AG10803 (cell line): Measurements from ENCODE around the gene CXCL1.
A peak's percentile ranks its signal among the peaks of the same experiment; 100 is the strongest.

Experiments
- DNase-seq: peaks from one replicate; pipeline ENCODE4 v3.0.0; 2010; ENCODE audit warnings: low read depth
- H3K4me3 ChIP-seq: 2 replicates; pipeline ENCODE4 v1.5.1; 2011; ENCODE audit warnings: mild to moderate bottlenecking, low read length, control low read depth
- TF ChIP-seq, protein P1 (sequence below): conservative IDR thresholded peaks from 2 replicates; pipeline ENCODE4 v1.5.1; 2011; ENCODE audit warnings: mild to moderate bottlenecking, low read length, control low read depth, inconsistent platforms

Gene CXCL1

DNA sequence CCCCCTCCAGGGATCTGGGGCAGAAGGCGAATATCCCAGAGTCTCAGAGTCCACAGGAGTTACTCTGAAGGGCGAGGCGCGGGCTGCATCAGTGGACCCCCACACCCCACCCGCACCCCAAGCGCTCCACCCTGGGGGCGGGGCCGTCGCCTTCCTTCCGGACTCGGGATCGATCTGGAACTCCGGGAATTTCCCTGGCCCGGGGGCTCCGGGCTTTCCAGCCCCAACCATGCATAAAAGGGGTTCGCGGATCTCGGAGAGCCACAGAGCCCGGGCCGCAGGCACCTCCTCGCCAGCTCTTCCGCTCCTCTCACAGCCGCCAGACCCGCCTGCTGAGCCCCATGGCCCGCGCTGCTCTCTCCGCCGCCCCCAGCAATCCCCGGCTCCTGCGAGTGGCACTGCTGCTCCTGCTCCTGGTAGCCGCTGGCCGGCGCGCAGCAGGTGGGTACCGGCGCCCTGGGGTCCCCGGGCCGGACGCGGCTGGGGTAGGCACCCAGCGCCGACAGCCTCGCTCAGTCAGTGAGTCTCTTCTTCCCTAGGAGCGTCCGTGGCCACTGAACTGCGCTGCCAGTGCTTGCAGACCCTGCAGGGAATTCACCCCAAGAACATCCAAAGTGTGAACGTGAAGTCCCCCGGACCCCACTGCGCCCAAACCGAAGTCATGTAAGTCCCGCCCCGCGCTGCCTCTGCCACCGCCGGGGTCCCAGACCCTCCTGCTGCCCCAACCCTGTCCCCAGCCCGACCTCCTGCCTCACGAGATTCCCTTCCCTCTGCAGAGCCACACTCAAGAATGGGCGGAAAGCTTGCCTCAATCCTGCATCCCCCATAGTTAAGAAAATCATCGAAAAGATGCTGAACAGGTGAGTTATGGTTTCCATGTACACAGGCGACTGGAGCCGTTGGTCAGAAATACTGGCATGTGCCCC lies at the start of gene CXCL1:
Gene CXCL1, plus strand, starts transcription at position 264 of the 926 bp plus-strand sequence. Its CDS starts 78 bp downstream, at position 342.
- no peak for DNase-seq
- TF ChIP-seq, protein P1, sequence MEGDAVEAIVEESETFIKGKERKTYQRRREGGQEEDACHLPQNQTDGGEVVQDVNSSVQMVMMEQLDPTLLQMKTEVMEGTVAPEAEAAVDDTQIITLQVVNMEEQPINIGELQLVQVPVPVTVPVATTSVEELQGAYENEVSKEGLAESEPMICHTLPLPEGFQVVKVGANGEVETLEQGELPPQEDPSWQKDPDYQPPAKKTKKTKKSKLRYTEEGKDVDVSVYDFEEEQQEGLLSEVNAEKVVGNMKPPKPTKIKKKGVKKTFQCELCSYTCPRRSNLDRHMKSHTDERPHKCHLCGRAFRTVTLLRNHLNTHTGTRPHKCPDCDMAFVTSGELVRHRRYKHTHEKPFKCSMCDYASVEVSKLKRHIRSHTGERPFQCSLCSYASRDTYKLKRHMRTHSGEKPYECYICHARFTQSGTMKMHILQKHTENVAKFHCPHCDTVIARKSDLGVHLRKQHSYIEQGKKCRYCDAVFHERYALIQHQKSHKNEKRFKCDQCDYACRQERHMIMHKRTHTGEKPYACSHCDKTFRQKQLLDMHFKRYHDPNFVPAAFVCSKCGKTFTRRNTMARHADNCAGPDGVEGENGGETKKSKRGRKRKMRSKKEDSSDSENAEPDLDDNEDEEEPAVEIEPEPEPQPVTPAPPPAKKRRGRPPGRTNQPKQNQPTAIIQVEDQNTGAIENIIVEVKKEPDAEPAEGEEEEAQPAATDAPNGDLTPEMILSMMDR: no peak; the same call in 1 of the 2 replicates
- peak within 1 kb of the TSS; percentile 64 for H3K4me3 ChIP-seq

DNA sequence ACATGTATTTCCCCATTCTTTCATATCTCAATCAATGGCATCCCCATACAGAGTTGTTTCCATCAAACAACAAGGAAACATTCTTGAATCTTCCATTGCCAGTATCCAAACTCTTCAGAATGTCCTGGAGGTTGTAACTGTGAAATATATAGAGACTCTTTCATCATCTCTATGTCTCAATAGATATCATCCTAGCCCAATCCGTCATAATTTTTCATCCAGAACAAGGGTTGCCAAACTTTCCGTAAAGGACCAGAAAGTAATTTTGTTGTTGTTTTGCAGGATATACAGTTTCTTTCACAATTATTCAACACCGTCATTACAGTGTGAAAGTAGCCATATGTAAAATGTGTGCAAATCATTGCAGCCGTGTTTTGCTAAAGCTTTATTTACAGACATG lies 47.9 kb upstream of the CXCL1 start:
- DNase-seq: no peak
- H3K4me3 ChIP-seq: no peak overlapping the region
- TF ChIP-seq, protein P1: no peak

DNA sequence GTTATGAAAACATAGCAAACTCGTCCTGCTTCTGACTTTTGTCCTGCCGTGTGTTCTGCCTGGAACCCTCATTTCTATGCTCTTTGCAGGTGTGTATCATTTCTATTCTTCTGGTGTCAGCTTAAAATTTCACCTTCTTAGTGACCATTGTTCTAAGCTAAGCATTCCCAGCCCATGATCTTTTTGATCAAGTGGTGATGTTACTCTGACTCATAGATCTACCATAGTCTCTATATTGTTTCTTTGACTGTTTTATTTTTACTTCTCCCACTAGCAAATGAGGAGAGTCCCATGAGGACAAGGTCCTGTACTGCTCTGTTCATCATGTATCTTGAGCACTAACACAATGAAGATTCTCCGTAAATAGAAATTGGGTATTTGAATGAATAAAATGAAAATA lies 46.8 kb upstream of the CXCL1 start:
- DNase-seq: no peak
- H3K4me3 ChIP-seq: no peak overlapping the region
- TF ChIP-seq, protein P1: no peak

DNA sequence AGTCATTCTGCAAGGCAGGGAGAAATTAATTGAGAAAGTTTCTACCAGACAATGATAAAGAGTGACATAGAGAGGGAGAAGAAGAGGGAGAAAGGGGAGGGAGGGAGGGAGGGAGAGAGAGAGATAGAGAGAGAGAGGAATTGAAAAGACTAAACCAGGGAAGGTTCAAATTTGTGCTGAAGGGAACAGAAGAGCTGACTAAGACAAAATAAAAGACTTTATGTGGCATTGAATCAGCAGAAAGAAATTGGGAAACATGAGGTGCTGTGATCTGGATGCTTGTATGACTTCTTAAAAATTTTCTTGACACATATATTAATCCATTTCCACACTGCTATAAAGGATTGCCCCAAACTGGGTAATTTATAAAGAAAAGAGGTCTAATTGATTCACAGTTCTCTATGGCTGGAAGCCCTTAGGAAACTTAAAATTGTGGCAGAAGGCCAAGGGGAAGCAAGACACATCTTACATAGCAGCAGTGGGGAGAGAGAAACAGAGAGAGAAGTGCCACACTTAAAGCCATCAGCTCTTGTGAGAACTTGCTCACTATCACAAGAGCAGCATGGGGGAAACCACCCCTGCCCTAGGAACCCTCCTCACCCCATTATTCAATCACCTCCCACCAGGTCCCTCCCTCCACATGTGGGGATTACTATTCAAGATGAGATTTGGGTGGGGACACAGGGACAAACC lies 46.2 kb upstream of the CXCL1 start:
- no peak for DNase-seq
- H3K4me3 ChIP-seq: no peak overlapping the region
- TF ChIP-seq, protein P1: no peak

DNA sequence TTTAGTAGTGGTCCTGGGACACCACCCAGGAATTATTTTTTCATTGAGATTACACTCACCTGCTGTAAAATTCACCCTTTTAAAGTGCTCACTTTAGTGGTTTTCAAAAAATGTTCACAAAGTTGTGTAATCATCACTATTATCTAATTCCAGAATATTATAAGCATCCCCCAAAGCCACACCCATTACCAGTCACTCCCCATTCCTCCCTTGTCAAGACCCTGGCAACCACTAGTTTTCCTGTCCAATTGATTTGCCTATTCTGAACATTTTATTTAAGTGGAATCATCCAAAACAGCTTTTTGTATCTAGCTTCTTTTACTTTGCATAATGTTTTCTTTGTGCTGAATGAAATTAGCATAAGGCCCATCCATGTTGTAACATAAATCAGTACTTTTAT lies 45.4 kb upstream of the CXCL1 start:
- TF ChIP-seq, protein P1: no peak
- H3K4me3 ChIP-seq: no peak overlapping the region
- DNase-seq: no peak

DNA sequence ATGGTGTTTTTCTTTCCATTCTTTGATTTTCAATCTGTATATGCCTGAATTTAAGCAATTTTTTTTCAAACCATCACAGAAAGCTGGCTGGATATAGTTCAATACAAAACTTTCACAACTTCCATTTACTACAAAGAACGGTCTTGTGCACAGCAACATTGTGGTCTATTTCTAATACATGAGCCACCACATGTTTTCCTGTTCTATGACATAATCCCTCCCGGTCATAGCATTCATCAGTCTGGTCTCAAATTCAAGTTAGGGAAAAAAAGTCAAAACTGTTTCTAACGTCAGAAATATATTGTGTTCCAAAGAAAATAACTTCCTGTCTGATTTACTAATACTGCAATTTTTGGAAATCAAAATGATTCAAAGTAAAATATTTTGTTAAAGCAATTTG lies 40.2 kb upstream of the CXCL1 start:
- TF ChIP-seq, protein P1: no peak
- peak; percentile 62 for DNase-seq
- H3K4me3 ChIP-seq: no peak overlapping the region
